Inferior parietal cortex (tissue), 1 donor: Measurements from ENCODE around the gene RNF224.
"Not testable (repeated sequence)": the region's sequence is repeated elsewhere in the genome, so short reads cannot be mapped to it uniquely, and the experiment has no call there.

Experiments used
- DNase-seq: peaks from one replicate; pipeline ENCODE4 v3.0.0-alpha.2; 2016; ENCODE audit errors: extremely low spot score

RNF224 gene

DNA sequence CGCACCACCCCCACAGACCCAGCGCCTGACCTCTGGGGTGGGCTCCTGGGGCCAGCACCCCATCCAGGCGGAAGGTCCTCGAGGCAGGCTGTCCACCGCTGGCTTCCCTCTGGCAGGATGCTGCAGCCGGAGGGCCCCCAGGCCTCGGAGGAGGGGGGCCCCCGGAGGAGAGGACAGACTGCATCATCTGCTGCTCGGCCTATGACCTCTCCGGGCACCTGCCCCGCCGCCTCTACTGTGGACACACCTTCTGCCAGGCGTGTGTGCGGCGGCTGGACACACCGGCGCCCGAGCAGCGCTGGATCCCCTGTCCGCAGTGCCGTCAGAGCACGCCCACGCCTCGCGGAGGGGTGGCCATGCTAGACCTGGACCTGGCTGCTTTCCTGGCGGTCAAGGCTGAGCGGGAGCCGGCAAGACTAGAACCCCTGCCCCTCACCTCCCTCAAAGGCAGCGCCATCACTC, 1.2 kb downstream of the RNF224 start:
- DNase-seq: no peak

DNA sequence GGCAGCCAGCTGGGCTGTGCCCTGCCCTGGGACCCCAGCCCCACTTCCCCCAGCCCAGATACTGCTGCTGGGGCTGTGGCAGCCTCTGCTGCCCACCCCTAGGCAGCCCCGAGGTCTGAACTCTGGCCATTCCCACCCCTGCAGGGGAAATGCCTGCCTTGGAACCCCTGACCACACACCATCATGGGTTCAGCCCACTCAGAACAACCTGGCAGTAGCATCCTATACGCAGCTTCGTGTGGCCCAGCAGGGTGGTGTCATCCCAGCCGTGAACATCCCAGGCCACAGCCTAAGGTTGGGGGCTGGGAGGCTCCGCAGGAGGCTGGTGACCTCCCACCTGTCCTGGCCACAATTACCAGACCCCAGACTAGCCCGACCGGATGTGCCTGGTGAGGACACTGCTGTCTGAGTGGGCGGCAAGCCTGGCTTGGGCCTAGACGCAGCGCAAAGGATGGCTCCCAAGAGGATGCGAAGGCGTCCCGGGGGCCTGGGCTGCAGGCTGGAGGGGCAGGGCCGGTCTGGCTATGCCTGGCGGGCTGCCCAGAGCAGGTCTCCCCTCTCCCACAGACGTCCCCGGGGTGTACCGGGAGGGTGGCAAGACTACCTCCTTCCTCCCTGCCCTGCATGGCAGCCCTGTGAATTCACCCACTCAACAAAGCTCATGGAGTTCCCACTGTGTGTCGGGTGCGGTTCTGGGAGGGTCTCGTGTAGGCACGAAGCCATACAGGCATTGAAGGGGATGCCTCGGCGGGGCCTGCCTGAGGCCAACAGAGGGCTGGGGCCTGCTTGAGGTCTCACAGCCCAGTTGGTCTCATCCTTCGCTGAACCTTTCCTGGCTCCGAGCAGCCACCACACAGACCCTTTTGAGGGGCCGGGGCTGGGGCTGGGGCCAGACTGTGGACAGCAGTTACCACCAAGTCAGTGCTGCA, 1.9 kb downstream of the RNF224 start:
- DNase-seq: no peak

DNA sequence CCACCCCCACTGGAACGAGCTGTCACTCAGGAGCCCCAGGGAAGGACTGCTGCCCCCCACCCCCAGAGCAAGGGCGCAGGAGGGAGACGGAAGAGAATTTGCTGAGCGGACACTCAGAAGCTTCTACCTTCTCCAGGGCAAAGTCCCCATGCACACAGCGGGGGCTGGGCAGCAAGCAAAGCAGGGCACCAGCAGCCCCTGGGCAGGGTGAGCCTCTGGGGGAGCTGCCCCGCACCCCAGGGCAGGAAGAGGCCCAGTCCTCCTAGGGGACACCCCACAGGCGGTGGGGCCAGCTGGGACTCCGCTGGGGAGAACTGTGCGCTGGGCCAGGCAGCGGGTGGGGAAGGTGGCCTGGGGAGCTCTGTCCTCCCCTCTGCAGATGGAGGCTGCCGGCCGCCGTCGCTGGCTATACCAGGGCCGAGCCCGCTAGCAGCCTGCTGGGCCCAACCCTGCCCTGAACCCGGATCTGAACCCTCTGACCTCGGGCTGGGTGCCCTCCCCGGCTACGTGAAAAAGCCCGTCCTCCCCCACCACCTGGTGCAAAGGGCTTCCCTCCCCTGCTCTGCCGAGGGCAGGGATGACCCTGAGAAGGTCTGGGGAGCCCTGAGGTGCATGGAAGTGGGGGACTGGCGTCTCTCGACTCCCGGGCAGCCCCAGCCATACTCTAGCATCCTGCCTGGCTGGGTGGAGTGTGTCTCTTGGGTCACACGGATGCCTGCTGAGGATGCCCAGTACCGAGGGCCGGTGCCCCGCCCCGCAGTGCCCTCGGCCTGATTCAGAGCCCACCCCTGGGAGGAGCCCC, 2.8 kb downstream of the RNF224 start:
- no peak for DNase-seq

DNA sequence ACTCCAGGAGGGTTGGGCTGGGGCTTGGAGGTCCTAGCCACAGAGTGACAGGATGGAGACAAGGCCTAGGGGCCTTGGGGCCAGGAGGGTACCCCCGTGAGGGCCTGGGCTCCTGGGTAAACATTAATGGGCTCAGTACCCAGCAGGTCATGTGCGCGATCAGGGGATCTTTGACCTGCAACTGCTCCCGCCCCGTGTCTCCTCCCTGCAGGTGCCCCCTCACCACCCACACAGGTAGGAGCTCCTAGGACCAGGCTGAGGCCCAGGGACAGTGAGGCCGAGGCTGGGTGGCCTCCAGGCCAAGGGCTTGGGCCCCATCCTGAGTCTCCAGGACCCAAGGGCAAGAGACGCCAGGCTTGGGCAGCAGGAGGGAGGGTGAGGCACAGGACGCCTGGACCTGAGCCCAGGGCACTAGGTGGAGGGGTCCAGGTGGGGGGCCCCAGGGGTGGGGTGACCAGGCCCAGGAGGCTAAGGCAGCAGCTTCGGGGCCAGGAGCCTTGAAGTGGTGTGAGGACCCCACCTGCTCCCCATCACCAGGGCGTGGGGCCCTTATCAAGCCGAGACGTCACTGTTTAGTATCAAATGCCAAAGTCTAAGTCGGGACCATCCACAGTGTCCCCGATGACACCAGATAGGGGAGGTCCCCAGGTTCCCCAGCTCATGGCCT, 3.5 kb downstream of the RNF224 start, which contains the start of gene SLC34A3:
Gene SLC34A3, plus strand, starts transcription at position 197 of the 667 bp plus-strand sequence. CDS start 802 bp downstream, outside the sequence.
- no peak for DNase-seq

DNA sequence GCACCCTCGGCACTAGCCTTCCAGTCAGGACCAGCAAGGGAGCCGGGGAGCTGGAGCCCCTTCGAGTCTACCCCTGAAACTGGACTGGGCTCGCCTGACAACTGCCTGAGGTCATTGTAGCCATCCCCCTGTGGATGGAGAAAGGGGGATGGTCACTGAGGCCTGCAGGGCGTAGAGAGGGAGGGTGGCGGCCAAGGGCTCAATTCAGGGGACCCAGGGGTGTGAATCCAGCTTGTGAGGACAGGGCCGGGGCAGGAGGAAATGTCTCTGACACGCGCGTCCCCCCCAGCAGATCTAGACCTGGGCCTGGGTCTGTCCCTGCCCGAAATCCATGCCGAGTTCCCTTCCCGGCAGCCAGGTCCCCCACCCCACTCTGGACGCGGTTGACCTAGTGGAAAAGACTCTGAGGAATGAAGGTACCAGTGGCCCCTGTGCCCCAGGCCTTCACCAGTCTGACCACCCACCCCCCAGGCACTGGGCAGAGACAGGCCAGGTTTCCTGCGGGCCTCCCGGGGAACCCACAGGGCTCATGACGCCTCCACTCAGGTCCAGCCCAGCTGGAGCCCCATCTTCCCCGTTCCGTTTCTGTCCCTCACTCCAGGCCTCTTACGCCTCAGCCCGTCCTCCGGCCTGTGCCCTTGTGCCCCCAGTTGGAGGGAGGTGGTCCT, 4.2 kb downstream of the RNF224 start:
- DNase-seq: no peak

DNA sequence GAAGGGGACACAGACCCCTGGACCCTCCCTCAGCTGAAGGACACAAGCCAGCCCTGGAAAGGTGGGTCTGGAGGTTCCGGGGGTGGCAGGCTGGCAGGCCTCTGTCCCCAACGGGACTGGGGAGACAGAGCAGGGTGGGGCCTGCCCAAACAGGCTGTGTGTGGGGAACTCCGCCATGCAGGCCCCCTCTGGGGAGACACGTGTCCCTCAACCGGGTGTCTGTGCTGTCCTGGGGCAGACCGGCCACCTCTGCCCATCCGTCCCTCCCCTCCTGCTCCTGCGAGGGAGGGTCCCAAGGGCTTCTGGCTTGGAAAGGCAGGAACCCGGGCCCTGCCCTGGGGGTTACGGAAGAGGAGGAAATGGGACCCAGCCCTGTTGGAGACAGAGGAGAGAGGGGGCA, 4.8 kb downstream of the RNF224 start:
- no peak for DNase-seq

DNA sequence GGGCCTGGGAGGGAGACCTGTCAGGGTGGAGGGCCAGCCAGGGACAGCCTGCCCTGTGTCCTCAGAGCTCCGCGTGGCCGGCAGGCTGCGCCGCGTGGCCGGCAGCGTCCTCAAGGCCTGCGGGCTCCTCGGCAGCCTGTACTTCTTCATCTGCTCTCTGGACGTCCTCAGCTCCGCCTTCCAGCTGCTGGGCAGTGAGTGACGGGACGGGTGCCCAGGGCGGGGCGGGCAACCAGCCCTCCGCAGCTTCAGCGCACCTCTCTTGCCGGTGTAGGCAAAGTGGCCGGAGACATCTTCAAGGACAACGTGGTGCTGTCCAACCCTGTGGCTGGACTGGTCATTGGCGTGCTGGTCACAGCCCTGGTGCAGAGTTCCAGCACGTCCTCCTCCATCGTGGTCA, 5.2 kb downstream of the RNF224 start:
- no peak for DNase-seq

DNA sequence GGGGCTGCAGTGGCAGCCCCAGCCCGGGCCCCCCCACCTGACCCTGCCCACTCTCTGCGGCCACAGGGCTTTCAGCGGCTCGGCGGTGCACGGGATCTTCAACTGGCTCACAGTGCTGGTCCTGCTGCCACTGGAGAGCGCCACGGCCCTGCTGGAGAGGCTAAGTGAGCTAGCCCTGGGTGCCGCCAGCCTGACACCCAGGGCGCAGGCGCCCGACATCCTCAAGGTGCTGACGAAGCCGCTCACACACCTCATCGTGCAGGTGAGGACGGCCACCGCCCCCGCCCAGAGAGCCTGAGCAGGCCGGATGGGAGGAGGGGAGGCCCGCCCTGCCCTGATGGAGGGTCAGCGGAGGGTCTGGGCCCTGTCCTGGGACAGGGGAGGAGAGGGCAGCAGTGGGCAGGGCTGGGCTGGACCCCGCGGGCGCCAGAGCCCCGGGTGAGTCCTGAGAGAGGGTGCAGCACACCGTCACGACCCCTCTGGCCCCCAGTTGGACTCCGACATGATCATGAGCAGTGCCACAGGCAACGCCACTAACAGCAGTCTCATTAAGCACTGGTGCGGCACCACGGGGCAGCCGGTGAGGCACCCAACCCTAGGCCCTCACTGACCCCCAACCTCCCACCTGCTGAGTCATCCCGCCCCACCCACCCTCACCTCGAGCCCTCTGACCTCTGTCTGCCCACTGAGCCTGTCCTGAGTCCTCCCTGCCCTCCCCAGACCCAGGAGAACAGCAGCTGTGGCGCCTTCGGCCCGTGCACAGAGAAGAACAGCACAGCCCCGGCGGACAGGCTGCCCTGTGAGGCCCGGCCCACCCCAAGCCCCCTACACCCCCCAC, 6.1 kb downstream of the RNF224 start:
- no peak for DNase-seq

DNA sequence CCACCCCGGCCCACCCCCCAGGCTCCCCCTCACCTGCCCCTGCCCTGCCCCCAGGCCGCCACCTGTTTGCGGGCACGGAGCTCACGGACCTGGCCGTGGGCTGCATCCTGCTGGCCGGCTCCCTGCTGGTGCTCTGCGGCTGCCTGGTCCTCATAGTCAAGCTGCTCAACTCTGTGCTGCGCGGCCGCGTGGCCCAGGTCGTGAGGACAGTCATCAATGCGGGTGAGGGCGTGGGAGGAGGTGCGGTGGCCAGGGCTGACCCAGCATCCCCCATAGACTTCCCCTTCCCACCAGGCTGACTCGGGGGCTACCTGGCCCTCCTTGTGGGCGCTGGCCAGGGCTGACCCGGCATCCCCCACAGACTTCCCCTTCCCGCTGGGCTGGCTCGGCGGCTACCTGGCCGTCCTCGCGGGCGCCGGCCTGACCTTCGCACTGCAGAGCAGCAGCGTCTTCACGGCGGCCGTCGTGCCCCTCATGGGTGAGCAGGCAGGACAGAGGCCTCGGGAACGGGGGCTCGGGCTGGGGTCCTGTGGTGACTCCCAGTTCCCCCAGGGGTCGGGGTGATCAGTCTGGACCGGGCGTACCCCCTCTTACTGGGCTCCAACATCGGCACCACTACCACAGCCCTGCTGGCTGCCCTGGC, 6.9 kb downstream of the RNF224 start:
- no peak for DNase-seq

DNA sequence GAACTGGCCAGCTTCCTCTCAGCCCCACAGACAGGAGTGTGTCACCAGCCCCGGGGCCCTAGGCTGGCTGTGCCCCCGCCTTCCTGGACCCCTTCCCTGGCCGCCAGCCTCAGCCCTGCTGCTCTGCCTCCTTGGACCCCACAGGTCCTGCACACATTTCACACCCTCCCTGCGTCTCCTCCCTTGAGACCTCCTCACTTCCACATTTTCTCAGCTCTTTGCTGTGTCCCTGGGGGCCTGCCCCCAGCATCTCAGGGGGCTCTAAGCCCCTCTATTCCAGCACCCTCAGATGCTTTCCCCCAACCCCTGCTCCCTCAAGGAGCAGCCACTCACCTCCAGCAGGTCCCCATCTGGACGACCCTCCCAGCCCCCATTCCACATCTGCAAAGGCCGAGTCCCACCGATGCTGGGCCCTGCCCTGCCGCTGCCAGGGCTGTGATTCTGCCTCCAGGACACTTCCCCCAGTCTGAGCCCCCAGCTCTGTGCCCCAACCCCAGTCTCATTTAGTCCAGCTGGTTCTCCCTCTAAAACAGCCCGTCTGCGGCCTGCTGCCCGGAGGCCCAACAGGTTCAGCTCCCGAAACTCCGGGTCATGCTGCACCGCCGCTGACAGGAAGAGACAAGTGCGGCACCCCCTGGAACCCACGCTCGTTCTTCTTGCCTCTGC, 7.6 kb downstream of the RNF224 start:
- no peak for DNase-seq

DNA sequence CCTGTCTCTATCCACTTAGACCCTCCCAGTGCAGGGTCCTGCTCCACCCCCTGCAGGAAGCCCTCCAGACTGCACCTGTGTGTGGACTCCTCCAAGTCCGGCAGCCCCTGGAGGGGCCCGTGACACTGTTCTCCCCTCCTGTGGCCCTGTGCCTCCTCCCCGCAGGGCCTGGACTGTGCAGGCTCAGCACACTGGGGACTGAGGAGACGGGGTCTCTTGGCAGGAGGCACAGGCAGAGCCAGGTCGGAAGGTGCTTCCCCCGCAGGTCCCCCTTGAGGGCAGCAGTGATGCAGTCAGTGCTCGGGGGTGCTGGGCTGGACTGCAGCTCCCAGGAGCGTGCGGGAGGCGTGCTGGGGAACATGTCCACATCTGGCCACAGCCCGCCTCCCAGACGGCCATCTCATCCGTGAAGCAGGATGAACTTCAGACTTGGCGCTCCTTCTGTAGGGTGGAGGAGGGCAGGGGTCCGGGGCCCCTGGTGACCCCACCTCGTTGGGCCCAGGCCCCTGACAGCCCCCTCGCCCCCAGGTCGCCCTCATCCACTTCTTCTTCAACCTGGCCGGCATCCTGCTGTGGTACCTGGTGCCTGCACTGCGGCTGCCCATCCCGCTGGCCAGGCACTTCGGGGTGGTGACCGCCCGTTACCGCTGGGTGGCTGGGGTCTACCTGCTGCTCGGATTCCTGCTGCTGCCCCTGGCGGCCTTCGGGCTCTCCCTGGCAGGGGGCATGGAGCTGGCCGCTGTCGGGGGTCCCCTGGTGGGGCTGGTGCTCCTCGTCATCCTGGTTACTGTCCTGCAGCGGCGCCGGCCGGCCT, 8.3 kb downstream of the RNF224 start:
- no peak for DNase-seq

DNA sequence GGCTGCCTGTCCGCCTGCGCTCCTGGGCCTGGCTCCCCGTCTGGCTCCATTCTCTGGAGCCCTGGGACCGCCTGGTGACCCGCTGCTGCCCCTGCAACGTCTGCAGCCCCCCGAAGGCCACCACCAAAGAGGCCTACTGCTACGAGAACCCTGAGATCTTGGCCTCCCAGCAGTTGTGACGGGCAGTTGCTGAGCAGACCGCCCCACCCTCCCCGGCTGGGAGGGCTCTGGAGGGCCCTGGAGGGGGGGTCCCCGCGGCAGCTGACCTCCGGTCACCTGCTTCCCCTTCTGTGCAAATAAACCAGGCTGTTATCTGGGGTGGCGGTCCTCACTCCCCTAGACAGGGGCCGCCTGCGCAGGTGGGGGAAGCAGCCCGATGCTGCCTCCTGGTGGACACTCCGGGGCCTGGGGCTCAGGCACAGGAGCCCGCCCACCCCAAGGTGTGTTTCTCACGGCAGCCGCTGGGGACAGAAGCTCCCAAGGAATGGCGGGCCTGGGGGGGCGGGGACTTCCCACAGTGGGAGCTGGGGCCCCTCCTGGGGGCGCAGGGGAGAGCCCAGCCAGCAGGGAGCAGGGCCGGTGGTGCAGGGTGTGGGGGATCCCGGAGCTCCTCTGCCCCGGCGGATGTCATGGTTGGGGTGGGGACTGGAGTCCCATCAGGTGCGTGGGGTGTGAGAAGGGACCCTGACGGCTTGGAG, 9.1 kb downstream of the RNF224 start:
- DNase-seq: peak; percentile 73

DNA sequence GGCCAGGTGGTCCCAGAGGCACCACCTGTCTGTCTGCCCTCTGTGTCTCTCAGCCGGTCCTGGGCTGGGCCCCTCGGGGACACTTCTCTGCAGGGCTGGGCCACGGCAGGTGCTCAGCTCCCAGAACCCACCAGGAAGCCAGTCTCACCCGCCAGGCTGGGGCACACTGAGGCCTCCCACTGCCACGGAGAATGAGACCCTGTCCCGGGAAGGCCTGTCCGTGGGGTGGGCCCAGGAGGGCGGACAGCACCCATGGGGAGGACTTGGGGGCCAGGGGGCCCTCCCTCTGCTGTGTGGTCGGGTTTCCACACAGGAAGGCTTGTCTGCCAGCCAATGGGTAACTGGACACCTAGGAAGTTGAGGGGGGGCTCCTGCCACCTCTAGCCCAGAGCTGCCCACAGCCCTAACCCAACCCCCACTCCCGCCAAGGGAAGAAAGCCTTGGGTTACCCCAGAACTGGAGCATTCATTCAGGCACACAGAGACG, 9.7 kb downstream of the RNF224 start:
- no peak for DNase-seq

DNA sequence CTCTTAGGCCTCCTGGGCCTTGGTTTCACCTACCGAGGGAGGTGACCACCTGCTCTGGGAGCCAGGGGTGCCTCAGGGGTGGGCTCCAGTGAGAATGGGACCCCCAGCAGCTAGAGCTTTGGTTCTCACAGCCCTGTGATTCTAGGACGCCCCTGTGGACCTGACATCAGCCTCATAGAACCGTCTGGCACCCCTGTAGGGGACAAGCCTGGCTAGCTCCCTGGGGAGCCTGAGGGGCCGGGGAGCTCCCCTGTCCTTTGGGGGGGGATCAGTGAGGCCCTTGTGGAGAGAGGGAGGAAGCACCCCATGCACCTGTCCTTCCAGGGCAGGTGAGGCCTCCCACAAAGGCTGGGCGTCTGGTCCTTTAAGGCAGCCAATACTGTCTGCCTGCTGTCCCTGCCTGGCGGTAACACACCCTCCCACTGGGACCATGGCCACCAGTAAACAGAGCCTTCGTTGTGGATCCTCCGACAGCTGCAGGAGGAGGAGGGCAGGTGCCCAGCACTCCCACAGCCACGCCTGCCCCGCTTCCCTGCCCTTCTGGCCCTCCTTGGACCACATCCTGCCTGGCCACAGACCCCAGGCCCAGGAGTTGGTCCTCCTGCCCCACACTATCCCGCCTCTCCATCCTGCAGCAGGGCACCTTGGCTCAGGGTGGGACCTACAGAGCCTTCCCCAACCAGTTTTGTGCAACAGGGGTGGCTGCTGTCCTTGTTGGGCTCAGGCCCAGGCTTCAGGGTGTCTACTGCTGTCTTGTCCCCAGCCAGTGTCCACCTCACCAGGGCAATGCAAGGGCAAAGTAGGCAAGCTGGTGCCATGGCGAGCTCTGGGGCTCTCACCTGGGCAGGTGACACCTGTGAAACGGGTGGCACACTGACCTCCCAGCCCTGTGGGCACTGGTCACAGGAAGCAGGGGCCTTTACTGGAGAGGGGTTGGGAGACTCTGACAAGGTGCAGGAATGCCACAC, 10.7 kb downstream of the RNF224 start:
- DNase-seq: peak; percentile 58

DNA sequence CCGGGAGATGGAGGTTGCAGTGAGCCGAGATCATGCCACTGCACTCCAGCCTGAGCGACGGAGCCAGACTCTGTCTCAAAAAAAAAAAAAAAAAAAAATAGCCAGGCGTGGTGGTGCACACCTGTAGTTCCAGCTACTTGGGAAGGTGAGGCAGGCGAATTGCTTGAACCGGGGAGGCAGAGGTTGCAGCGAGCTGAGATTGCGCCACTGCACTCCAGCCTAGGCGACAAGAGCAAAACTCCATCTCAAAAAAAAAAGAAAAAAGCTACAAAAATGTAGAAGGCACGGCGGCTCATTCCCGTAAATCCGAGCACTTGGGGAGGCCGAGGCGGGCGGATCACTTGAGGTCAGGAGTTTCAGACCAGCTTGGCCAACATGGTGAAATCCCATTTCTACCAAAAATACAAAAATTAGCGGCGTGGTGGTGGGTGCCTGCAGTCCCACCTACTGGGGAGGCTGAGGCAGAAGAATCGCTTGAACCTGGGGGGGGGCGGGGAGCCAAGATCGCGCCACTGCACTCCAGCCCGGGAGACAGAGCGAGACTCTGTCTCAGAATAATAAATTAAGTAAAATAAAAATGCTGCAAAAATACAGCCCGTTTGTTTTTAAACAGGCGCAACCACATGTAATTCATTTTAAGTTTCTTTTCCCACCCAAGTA, 12.4 kb downstream of the RNF224 start:
- DNase-seq: not testable (repeated sequence)

DNA sequence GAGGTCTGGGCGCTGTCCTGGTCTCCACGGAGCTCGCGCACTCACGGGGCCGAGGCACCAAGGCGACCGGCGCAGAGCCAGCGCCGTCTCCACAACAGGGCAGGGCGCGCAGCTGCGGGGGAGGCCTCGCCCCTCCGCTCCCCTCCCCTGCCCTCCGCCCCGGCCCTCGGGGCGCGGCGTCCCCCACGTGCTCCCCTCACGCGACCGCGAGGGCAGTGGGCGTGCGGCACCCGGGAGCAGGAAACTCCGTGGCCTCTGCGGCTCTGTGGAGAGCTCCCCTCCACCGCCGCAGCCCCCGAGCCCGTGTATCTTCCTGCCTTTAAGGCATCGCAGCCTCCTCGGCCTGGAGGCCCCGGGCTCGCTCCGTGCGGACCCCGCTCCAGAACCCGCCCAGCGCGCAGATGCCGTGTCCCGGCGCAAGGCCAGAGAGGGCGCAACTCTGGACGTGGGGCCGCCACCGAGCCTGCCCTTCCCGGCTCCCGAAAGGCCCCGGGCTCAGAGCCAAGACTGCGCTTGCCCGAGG, 13.1 kb downstream of the RNF224 start:
- DNase-seq: peak; percentile 64
